A673 (cell line): Measurements from ENCODE around the gene SNRNP40. TPM values are rescaled to one million over a fixed set of nuclear protein-coding genes. Genes with fewer than 3 reads are reported as not detected.

Experiments
- BruUV-seq: library from RNA; stranded (reverse); fragments of 400-500 nt; replicated peaks from 2 replicates; lab custom pipeline; 2021; lab: Mats Ljungman, UMichigan
- CTCF ChIA-PET: fragments of 300-600 bp; sonication (Branson Sonifier 250); formaldehyde crosslinking; loops from one replicate; lab custom pipeline; 2022; ENCODE audit warnings: antibody characterized with exemption; lab: Charles Lee
- POLR2A ChIA-PET: fragments of 300-600 bp; sonication (Branson Sonifier 250); formaldehyde crosslinking; loops from one replicate; lab custom pipeline; 2022; ENCODE audit warnings: antibody characterized with exemption; ENCODE audit not compliant: low non-redundant PET; lab: Charles Lee
- DNase-seq: peaks from one replicate; pipeline ENCODE4 v3.0.0-alpha.2; 2015; ENCODE audit warnings: low spot score
- H3K27ac ChIP-seq: fragments of 200-600 bp; sonication (generic); 2 replicates; pipeline ENCODE4 v1.5.1; 2016; ENCODE audit warnings: mixed run types, low read depth, mild to moderate bottlenecking, mixed read lengths, antibody characterized with exemption, low read length; ENCODE audit not compliant: poor library complexity, severe bottlenecking
- H3K27me3 ChIP-seq: fragments of 200-600 bp; sonication (generic); replicated peaks from 2 replicates; pipeline ENCODE4 v1.6.1; 2017; ENCODE audit warnings: mixed run types, low read depth, mild to moderate bottlenecking, mixed read lengths, antibody characterized with exemption, low read length; ENCODE audit not compliant: insufficient read depth, poor library complexity
- H3K36me3 ChIP-seq: fragments of 200-600 bp; sonication (generic); 2 replicates; pipeline ENCODE4 v1.6.1; 2016; ENCODE audit warnings: mixed run types, mild to moderate bottlenecking, mixed read lengths, antibody characterized with exemption, low read length; ENCODE audit not compliant: insufficient read depth, poor library complexity, severe bottlenecking
- H3K4me1 ChIP-seq: fragments of 200-600 bp; sonication (generic); 2 replicates; pipeline ENCODE4 v1.6.1; 2017; ENCODE audit warnings: mixed run types, mild to moderate bottlenecking, mixed read lengths, antibody characterized with exemption, low read length; ENCODE audit not compliant: insufficient read depth, poor library complexity, severe bottlenecking
- H3K4me3 ChIP-seq: fragments of 200-600 bp; sonication (generic); 2 replicates; pipeline ENCODE4 v1.5.1; 2016; ENCODE audit warnings: low read depth, mixed run types, mild to moderate bottlenecking, mixed read lengths, low read length; ENCODE audit not compliant: poor library complexity, severe bottlenecking
- H3K9me3 ChIP-seq: fragments of 200-600 bp; sonication (generic); 2 replicates; pipeline ENCODE4 v1.6.1; 2016; ENCODE audit warnings: mixed run types, low read depth, mild to moderate bottlenecking, mixed read lengths, antibody characterized with exemption, low read length; ENCODE audit not compliant: poor library complexity, severe bottlenecking
- CTCF ChIP-seq: fragments of 300-800, 200-600 bp; sonication (generic); conservative IDR thresholded peaks from 2 replicates; pipeline ENCODE4 v1.5.1; 2017; ENCODE audit warnings: low read depth, mild to moderate bottlenecking, antibody characterized with exemption, low read length, moderate library complexity, mixed read lengths
- EZH2 ChIP-seq: fragments of 200-600 bp; sonication (generic); IDR thresholded peaks from 2 replicates; pipeline ENCODE4 v1.6.1; 2017; ENCODE audit warnings: borderline replicate concordance, low read depth, mild to moderate bottlenecking, mixed read lengths, antibody characterized with exemption, low read length; ENCODE audit not compliant: poor library complexity, severe bottlenecking
- intact Hi-C: fragments of 100-400 bp; cut with micrococcal nuclease; formaldehyde crosslinking; loops from one replicate; pipeline ENCODE4 v1.10.0; 2022; ENCODE audit not compliant: unreplicated experiment
- total RNA-seq: library from RNA; stranded (reverse); gene quantifications from 2 replicates; pipeline ENCODE4 v1.2.3, GENCODE V29; 2021

Gene SNRNP40
- total RNA-seq, 1 experiment from 2014 or later, result 121 TPM

GRCh38 chr1:31234123-31234708, 62.4 kb downstream of the SNRNP40 start:
- no TSS peak for BruUV-seq
- Histone ChIP-seq H3K9me3 (no peaks in the 10 kb centered on the region), H3K27me3 (peaks cover 36% of the 10 kb centered on the region), H3K27ac (no peak overlapping the region), H3K4me3 (no peak overlapping the region), H3K4me1 (no peaks in the 10 kb centered on the region), H3K36me3 (no peaks in the 10 kb centered on the region)
- TF ChIP-seq CTCF (no peak), EZH2 (no peak)
- DNase-seq, result no peak
- ChIA-PET CTCF (no interaction called here), POLR2A (no interaction called here)
- intact Hi-C loops, result no loop called here

- no peaks in the 10 kb centered on the region for H3K9me3 ChIP-seq
- no peak overlapping the region for H3K27ac ChIP-seq
- BruUV-seq, result no TSS peak
- ChIA-PET POLR2A (interaction anchor here (0.7 kb wide), 1 partner anchor 961 kb away, joined by 4 read pairs; no protein-coding TSS in a partner anchor), CTCF (no interaction called here)
- intact Hi-C loops, result no loop called here
- H3K27me3 ChIP-seq, result peaks cover 21% of the 10 kb centered on the region
- H3K4me1 ChIP-seq, result no peaks in the 10 kb centered on the region
- TF ChIP-seq EZH2 (no peak), CTCF (no peak)
- DNase-seq, result no peak
- H3K36me3 ChIP-seq, result no peaks in the 10 kb centered on the region
- no peak overlapping the region for H3K4me3 ChIP-seq
These were observed 63.9 kb downstream of the SNRNP40 start for GRCh38 chr1:31232689-31233088.

GRCh38 chr1:31231802-31232201, 64.8 kb downstream of the SNRNP40 start:
- Histone ChIP-seq H3K4me1 (no peaks in the 10 kb centered on the region), H3K9me3 (no peaks in the 10 kb centered on the region), H3K27me3 (peaks cover 13% of the 10 kb centered on the region), H3K36me3 (no peaks in the 10 kb centered on the region), H3K4me3 (no peak overlapping the region), H3K27ac (no peak overlapping the region)
- TF ChIP-seq CTCF, result no peak
- TF ChIP-seq EZH2, result no peak
- DNase-seq, result no peak
- BruUV-seq, result no TSS peak
- intact Hi-C loops, result no loop called here
- POLR2A ChIA-PET, result interaction anchor here (0.7 kb wide), 1 partner anchor 962 kb away, joined by 4 read pairs; no protein-coding TSS in a partner anchor
- CTCF ChIA-PET, result interaction anchor here (0.7 kb wide), 1 partner anchor 19 kb away, joined by 3 read pairs; no protein-coding TSS in a partner anchor
